ENCODE results near the gene GREB1.

The GREB1 gene

DNA sequence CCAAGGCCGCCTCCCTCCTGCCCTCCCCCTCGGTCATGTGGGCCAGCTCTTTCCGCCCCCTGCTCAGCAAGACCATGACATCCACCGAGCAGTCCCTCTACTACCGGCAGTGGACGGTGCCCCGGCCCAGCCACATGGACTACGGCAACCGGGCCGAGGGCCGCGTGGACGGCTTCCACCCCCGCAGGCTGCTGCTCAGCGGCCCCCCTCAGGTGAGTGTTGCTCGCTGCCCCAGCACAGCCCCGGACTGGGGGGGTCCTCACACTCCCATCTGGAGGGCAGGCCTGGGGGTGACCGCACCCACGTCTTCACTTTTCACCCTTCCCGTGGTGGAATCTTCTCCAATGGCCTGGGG lies 84.8 kb downstream of the GREB1 start:
- no peak for TF ChIP-seq EP300 (IDR thresholded peaks at IDR 0.05; ENCODE audit: borderline replicate concordance)
- no peak for TF ChIP-seq TCF12 (IDR thresholded peaks at IDR 0.05; ENCODE audit: low read depth)
- no peak for TF ChIP-seq TAF1 (IDR thresholded peaks at IDR 0.05; ENCODE audit: low read depth)
- no peak for TF ChIP-seq FOXM1 (IDR thresholded peaks at IDR 0.05; ENCODE audit: borderline replicate concordance, low read depth)
- TF ChIP-seq, protein P1, sequence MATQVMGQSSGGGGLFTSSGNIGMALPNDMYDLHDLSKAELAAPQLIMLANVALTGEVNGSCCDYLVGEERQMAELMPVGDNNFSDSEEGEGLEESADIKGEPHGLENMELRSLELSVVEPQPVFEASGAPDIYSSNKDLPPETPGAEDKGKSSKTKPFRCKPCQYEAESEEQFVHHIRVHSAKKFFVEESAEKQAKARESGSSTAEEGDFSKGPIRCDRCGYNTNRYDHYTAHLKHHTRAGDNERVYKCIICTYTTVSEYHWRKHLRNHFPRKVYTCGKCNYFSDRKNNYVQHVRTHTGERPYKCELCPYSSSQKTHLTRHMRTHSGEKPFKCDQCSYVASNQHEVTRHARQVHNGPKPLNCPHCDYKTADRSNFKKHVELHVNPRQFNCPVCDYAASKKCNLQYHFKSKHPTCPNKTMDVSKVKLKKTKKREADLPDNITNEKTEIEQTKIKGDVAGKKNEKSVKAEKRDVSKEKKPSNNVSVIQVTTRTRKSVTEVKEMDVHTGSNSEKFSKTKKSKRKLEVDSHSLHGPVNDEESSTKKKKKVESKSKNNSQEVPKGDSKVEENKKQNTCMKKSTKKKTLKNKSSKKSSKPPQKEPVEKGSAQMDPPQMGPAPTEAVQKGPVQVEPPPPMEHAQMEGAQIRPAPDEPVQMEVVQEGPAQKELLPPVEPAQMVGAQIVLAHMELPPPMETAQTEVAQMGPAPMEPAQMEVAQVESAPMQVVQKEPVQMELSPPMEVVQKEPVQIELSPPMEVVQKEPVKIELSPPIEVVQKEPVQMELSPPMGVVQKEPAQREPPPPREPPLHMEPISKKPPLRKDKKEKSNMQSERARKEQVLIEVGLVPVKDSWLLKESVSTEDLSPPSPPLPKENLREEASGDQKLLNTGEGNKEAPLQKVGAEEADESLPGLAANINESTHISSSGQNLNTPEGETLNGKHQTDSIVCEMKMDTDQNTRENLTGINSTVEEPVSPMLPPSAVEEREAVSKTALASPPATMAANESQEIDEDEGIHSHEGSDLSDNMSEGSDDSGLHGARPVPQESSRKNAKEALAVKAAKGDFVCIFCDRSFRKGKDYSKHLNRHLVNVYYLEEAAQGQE (IDR thresholded peaks at IDR 0.05; ENCODE audit: low read depth): no peak
- no peak for TF ChIP-seq NFIC (IDR thresholded peaks at IDR 0.05)
- no peak for TF ChIP-seq MAX (IDR thresholded peaks at IDR 0.05)
- no peak for TF ChIP-seq EGR1 (IDR thresholded peaks at IDR 0.05)
- TF ChIP-seq ZBTB7A (IDR thresholded peaks at IDR 0.05; ENCODE audit: low read depth): no peak
- TF ChIP-seq TEAD4 (IDR thresholded peaks at IDR 0.05): no peak

GRCh38 chr2:11621410-11621809 lies 87.6 kb downstream of the GREB1 start:
- TF ChIP-seq ZBTB7A (IDR thresholded peaks at IDR 0.05; ENCODE audit: low read depth): no peak
- TF ChIP-seq, protein P1 (IDR thresholded peaks at IDR 0.05; ENCODE audit: low read depth): no peak
- no peak for TF ChIP-seq TCF12 (IDR thresholded peaks at IDR 0.05; ENCODE audit: low read depth)
- no peak for TF ChIP-seq CREB1 (IDR thresholded peaks at IDR 0.05; ENCODE audit: low read depth)
- TF ChIP-seq TAF1 (IDR thresholded peaks at IDR 0.05; ENCODE audit: low read depth): no peak
- TF ChIP-seq USF1 (IDR thresholded peaks at IDR 0.05): no peak
- TF ChIP-seq YY1 (IDR thresholded peaks at IDR 0.05; ENCODE audit: low read depth): no peak
- no peak for TF ChIP-seq EGR1 (IDR thresholded peaks at IDR 0.05)
- TF ChIP-seq CEBPB (IDR thresholded peaks at IDR 0.05): no peak
- TF ChIP-seq NFIC (IDR thresholded peaks at IDR 0.05): no peak
- no peak for TF ChIP-seq RAD21 (IDR thresholded peaks at IDR 0.05; ENCODE audit: low read depth)
- no peak for TF ChIP-seq EP300 (IDR thresholded peaks at IDR 0.05; ENCODE audit: borderline replicate concordance)

DNA sequence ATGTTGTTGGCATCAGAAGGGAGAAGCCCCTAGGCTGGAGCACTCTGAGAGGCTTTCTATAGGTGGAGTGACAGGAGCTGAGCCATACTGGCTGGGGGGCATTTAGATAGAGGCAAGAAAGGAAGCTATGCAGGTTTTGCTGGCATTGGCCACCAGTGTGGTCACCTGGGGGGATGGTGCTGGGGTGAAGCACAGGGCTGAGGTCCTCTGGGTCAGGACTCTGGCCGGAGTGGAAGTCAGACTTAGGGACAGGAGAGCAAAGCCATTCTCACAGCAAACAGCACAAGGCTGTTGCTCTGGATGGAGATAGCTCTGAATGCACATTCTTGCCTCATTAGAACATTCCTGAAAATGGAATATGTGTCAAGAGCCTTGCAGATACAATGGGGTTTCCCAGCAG lies 88.8 kb downstream of the GREB1 start:
- TF ChIP-seq, protein P1 (IDR thresholded peaks at IDR 0.05; ENCODE audit: low read depth): no peak
- TF ChIP-seq TCF12 (IDR thresholded peaks at IDR 0.05; ENCODE audit: low read depth): no peak
- no peak for TF ChIP-seq RAD21 (IDR thresholded peaks at IDR 0.05; ENCODE audit: low read depth)
- TF ChIP-seq TEAD4 (IDR thresholded peaks at IDR 0.05): no peak

DNA sequence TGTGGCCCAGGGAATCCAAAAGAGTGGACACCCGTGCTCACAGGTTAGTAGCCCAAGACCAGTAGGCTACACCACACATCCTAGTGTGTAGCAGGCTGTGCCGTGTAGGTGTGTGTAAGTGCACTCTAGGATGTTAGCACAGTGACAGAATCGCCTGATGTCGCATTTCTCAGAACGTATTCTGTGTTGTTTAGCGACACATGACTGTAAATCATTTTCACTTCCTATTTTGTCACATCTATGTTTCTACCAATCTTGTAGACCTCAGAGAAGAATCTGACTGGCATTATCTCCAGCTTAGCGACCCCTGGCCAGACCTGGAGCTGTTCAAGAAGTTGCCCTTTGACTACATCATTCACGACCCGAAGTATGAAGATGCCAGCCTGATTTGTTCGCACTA lies 91.0 kb downstream of the GREB1 start:
- TF ChIP-seq NFIC (IDR thresholded peaks at IDR 0.05) (no peak), CEBPB (IDR thresholded peaks at IDR 0.05) (no peak), TCF12 (IDR thresholded peaks at IDR 0.05; ENCODE audit: low read depth) (no peak), EGR1 (IDR thresholded peaks at IDR 0.05) (no peak), USF1 (IDR thresholded peaks at IDR 0.05) (no peak), MAX (IDR thresholded peaks at IDR 0.05) (no peak), RAD21 (IDR thresholded peaks at IDR 0.05; ENCODE audit: low read depth) (no peak), TEAD4 (IDR thresholded peaks at IDR 0.05) (no peak), CREB1 (IDR thresholded peaks at IDR 0.05; ENCODE audit: low read depth) (no peak), FOXM1 (IDR thresholded peaks at IDR 0.05; ENCODE audit: borderline replicate concordance, low read depth) (no peak)
- TF ChIP-seq, protein P1 (IDR thresholded peaks at IDR 0.05; ENCODE audit: low read depth): no peak
